Stimulated activated CD4-positive, alpha-beta T cell treated with anti-CD3 and anti-CD28 coated beads, TNF-alpha, amount 100 ng/mL, for 24 hours (primary cell): ENCODE data around the gene SIRT3.
"Not testable (repeated sequence)": the region's sequence is repeated elsewhere in the genome, so short reads cannot be mapped to it uniquely, and the experiment has no call there.

Source experiments
- DNase-seq, 3 experiments: peaks; one replicate each; pipeline ENCODE4 v3.0.0-alpha.2; 2020; ENCODE audit warnings: low read depth in 3 of 3

SIRT3 gene

GRCh38 chr11:270451-271318 lies 34.5 kb upstream of the SIRT3 start:
- no peak for DNase-seq

DNA sequence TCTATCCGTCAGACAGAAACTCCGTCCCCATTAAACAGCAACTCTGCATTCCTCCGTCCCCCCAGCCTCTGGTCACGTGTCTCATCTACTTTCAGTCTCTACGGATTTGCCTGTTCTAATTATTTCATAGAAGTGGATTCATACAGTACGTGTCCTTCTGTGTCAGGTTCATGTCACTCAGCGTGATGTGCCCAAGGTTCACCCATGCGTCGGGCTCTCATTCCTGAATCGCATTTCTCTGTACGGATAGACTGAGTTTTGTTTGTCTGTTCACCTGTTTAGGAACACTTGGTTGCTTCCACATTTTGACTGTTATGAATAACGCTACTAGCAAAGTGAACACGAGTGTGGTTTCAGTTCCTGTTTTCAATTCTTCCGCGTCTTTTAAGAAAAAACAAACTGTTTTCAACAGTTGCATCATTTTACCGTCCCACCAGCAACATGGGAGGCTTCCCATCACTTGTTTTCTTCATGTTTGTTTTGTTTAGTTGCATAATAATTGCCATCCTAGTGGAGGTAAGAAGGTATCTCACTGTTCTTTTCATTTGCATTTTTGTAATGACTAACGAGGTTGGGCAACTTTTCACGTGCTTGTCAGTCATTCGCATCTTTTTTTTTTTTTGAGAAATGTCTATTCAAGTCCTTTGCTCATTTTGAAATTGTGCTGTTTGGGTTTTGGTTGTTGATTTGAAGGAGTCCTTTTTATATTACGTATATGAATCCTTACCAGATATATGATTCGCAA lies 33.2 kb upstream of the SIRT3 start:
- DNase-seq = no peak

GRCh38 chr11:268716-269145 lies 32.6 kb upstream of the SIRT3 start:
- not testable (repeated sequence) for DNase-seq

- DNase-seq = peak in 1 of 3 experiments; percentile 56
These were observed 31.4 kb upstream of the SIRT3 start for GRCh38 chr11:267491-267994.

DNA sequence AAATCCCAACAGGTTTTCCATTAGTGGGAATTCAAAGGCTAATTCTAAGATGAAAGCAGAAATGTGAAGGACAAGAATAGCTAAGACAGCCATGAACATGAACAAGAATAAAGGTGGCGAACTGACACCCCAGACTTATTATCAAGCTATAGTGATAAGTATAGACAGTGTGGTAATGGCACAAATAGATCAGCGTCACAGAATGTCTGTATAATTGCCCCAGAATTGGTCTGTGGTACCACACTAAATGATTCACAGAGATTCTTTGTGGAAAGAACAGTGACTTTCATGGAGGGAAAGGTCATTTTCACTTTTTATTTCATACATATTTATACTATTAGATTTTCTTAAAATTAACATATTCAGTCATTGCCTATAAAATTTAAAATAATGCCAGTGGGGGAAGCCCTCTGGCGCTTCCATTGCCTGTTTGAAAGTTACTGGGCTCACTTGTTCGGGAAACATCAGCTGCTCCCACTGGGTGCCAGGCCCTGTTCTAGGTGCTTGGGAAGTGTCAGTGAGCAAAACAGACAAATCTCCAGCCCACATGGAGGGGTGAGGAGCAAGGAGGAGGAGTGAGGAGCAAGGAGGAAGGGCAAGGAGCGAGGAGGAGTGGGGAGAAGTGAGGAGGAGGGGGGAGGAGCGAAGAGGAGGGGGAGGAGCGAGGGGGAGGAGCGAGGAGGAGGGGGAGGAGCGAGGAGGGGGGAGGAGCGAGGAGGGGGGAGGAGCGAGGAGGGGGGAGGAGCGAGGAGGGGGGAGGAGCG lies 30.7 kb upstream of the SIRT3 start:
- DNase-seq = no peak

GRCh38 chr11:261624-262023 lies 25.5 kb upstream of the SIRT3 start:
- no peak for DNase-seq

GRCh38 chr11:259413-259812 lies 23.3 kb upstream of the SIRT3 start:
- DNase-seq = no peak

DNA sequence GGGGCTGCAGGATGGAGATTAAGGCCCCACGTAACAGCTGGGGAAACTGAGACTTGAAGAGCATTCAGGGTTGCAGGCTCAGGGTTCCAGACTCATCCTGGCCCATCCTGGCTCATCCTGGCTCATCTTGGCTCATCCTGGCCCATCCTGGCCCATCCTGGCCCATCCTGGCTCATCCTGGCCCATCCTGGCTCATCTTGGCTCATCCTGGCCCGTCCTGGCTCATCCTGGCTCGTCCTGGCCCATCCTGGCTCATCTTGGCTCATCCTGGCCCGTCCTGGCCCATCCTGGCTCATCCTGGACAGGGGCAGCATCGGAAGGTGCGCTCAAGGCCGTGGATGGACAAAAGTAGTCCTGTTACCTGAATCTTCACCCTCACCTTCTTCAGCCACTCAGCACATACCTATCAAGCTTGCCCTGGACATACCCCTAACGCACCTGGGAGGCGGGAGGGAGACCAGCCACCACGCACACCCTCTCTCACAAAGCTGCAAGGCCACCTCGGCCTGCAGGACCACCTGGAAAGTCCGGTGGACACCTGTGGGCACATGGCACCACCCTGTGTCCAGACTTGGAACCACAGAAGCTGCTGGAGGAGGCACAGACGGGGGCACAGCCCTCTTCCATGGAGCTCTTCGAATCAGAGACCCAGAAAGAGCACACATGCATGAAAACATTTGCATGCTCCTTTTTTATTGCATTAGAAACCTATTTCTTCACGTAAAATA lies 21.8 kb upstream of the SIRT3 start:
- no peak for DNase-seq

DNA sequence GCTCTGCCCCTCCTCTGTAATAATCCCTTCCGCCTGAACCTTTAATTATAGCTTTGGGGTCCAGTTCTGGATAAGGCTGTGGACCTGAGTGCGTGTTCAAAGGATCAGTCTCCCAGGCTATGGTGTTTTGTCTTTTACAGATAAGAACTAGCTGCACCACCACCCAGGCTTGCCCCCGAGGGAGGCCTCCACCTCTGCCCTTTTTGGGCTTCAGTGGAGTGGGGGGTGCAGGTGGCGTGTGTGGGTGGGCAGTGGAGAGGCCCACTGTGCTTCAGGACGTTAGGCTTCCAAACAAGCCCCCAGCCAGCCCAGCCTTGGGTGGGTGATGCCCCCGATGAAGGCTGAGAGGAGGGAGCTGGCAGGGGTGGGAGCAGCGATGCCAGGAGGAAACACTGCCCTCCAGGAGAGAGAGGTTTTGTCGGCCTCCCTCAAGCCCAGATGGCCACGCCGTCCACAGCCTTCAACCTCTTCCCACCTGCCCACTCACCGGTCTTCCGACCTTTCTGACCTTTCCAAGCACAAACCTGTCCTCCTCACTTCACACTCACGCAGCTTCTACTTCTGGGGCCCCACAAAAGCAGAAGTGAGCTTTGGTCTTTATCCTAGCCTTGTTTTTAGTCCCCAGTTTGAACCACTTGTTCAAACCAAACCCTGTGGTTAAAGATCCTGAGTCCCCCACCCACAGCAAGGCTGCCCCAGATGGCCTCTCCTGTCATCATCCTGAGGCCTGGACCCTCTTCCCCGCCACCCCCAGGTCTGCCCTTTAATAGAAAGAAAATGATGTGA lies 21.0 kb upstream of the SIRT3 start:
- no peak for DNase-seq

GRCh38 chr11:255816-256215 lies 19.7 kb upstream of the SIRT3 start:
- DNase-seq = no peak

DNA sequence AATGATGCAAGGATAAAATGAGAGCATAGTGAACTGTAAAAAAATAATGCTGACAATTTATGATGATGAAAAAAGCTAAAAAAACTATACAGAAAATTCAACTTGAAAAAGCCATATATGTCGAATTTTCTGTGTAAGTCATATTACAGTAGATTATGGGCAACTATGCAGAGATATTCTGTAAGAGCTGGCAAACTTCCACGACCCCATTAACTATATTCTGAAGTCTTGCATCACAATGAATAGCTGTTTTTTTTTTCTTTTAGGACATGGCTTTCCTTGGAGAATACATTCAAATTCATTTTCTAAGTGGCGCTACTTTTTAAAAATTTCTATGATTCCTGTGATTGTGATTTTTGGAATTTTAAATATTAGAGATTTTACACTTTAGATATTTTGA lies 19.0 kb upstream of the SIRT3 start:
- DNase-seq = no peak

DNA sequence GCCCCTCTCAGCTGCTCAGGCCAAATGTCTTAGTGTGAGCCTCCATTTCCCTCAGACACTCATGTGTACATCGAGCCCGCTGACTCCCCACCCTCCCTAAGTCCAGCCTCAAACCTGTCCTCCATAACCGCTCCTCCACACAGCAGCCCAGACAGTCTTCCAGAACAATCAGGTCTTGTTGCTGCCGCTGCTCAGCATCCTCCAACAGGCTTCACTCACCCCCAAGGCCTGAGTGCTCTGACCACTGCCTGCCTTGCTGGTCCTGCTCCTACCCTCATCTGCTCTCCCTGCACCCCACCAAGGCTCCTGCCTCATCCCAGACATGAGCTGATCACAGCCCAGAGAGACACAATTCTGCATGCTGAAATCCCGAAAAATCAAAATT lies 17.7 kb upstream of the SIRT3 start:
- DNase-seq = no peak

DNA sequence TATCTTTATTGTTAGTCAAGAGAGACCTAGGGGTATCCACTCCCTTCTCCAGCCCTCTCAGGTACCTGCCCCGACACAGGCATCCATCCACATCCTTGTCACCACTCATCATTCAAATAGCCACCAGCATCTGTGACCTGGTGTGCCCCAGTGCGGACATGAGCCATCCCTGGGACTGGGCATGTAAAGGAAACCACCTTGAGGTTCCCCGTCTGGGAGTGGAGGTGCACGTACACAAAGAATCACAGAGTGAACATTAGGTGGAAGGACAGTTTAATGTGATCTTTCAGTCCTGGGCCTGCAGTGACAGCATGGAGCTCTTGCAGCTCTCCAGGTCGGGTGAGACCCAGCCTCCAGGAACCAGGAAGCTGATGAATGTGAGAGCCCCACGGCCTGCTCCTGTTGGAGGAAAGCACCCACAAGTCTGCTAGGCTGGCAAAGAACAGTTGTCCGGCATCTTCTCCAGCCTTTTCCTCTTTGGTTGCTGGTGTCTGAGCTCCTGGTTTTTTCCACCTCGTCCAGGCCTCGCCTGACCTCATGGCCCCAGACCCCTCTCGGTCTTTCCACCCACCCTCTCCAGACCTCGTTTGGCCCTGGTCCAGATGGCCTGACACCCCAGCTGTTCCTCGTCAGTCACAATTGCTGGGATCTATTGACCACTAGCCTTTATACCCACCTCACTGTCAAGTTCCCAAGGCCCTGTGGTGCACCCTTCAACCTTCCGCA lies 17.2 kb upstream of the SIRT3 start:
- no peak for DNase-seq

DNA sequence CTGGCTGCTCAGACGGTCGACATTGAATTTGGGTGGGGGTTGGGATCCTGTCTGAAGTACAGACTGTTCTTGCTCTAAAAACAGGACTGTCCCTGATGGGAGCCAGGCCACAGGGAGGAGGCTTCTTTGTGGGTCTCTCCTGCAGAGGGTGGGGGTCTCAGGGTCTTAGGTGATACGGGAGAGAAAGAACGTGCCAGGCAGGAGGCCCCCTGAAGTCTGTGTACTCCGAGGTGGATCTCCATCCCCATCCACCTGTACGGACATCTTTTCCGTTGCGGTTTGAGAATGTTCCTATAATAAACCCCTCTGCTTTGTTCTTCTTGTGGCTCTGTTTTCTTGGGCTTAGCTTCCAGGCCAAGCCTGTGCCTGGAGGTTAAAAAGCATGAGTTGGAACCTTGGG lies 16.5 kb upstream of the SIRT3 start:
- no peak for DNase-seq

DNA sequence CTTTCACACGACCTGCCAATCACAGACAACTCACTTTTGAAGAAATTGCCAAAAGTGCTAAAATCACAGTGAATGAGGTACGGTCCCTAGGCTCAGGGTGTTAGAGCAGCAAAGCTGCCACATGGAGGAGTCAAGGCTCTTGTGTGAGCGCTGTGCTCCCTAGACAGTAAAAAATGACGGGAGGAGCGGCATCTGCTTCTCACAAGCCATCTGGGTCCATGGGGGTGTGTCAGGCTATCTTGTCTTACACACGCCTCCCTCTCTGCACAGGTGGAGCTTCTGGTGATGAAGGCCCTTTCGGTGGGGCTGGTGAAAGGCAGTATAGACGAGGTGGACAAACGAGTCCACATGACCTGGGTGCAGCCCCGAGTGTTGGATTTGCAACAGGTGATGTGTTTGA lies 15.4 kb upstream of the SIRT3 start:
- DNase-seq = no peak

- DNase-seq = peak; percentile 60 to 75 (median 67)
These were observed 14.7 kb upstream of the SIRT3 start for GRCh38 chr11:250740-251299.

GRCh38 chr11:250274-250673 lies 14.1 kb upstream of the SIRT3 start:
- no peak for DNase-seq

DNA sequence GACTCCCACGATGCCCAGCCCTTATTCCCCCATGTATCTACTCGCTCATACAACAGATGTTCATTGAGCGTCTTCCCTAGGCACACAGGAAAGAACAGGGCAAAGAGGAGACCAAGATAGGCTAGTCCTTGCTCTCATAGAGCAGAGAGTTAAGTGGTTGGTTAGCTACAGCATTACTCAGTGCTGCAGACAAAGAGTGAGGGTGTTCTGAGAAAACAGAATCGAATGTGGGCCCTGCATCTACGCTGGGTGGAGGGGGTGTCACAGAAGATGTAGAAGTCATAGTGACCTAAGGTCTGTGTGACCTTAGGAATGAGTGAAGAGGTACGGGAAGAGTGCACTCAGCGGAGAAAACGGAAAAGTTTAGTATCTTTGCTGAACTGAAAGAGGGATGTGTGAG lies 12.9 kb upstream of the SIRT3 start:
- no peak for DNase-seq

- DNase-seq = no peak
These were observed 8.2 kb upstream of the SIRT3 start for GRCh38 chr11:244376-244775.

GRCh38 chr11:241634-242033 lies 5.5 kb upstream of the SIRT3 start:
- DNase-seq = no peak
